Motor neuron (in vitro differentiated cells): ENCODE results near the gene ELAC1. TPM values are rescaled to one million over a fixed set of nuclear protein-coding genes. Genes with fewer than 3 reads are reported as not detected.
"Not testable (repeated sequence)": the region's sequence is repeated elsewhere in the genome, so short reads cannot be mapped to it uniquely, and the experiment has no call there.

Experiments
- ATAC-seq, 8 experiments: fragments of 200-7000 bp; cut with Tn5 transposase; replicated peaks in 6 of 8; 2 replicates each; pipeline ENCODE4 v1.8.0; 2021; ENCODE audit warnings: mild to moderate bottlenecking in 8 of 8, moderate library complexity in 8 of 8
- H3K27ac ChIP-seq, 2 donors: fragments of 250-450 bp; sonication (Bioruptor Pico); 2 replicates each; pipeline ENCODE4 v1.9.0; 2021; ENCODE audit warnings: antibody characterized with exemption in 2 of 2, mild to moderate bottlenecking in 2 of 2, moderate library complexity in 1 of 2
- H3K4me1 ChIP-seq, 2 donors: fragments of 250-450 bp; sonication (Bioruptor Pico); replicated peaks in 1 of 2; 2 replicates each; pipeline ENCODE4 v1.6.1; 2021; ENCODE audit warnings: antibody characterized with exemption in 2 of 2, mild to moderate bottlenecking in 2 of 2, moderate library complexity in 1 of 2
- H3K4me3 ChIP-seq, 5 donors: fragments of 250-450 bp; sonication (Bioruptor Pico); 2 replicates each; pipeline ENCODE4 v1.9.0; 2021; ENCODE audit warnings: antibody characterized with exemption in 5 of 5, mild to moderate bottlenecking in 5 of 5, moderate library complexity in 4 of 5
- WGBS, 10 experiments: fragments of 450-650 bp; shearing (Covaris generic); methylation state at CpG; one replicate each; pipeline ENCODE4 v1.0.0; 2022; 5-methylcytosine and 5-hydroxymethylcytosine counted together
- in situ Hi-C, 9 experiments: fragments of 400-800 bp; cut with MboI; loops; one replicate each; pipeline ENCODE4 v1.15.0; 2021; ENCODE audit warnings: low sequenced_read_pairs in 9 of 9, low pct_unique_long_range_greater_than_20kb in 2 of 9; ENCODE audit not compliant: unreplicated experiment in 9 of 9
- total RNA-seq, 8 experiments: library from RNA; unstranded; fragments of 300-600 nt; gene quantifications; 2 replicates each; pipeline versions ENCODE4 v1.2.3 to v1.2.4, GENCODE V29; 2022

Gene ELAC1
- 10 to 100 TPM in 3 of 8 experiments, 1 to 10 TPM in 5; 7.3 to 14.6 (median 9.6) TPM for total RNA-seq

GRCh38 chr18:50967714-50968661, at the start of gene ELAC1:
Gene ELAC1 (plus strand): TSS chr18:50968040. CDS start chr18:50974405, 6,365 bp downstream.
- peak within 1 kb of the TSS; percentile 69 to 87 (median 72) for H3K4me3 ChIP-seq
- peak within 1 kb of the TSS; percentile 93 to 94 for H3K27ac ChIP-seq
- WGBS, 10 experiments, result 0 to 3% (median 0%) methylated on average over 1 to 25 of the region's 84 CpGs; no CpG with 5 or more reads in 2 of the 10 experiments
- in situ Hi-C loops, result no loop called here
- peaks cover 8 to 15% of the 10 kb centered on the region in 2 donors for H3K4me1 ChIP-seq
- ATAC-seq, result peak; percentile 93 to 98 (median 97)

GRCh38 chr18:50918153-50918552, 49.7 kb upstream of the ELAC1 start:
- H3K27ac ChIP-seq, result no peak overlapping the region
- ATAC-seq, result no peak
- 88 to 100% (median 96%) methylated on average over 3 to 5 of the region's 5 CpGs; no CpG with 5 or more reads in 1 of the 10 experiments for WGBS, 10 experiments
- in situ Hi-C loops, result no loop called here
- no peaks in the 10 kb centered on the region for H3K4me1 ChIP-seq
- H3K4me3 ChIP-seq, result no peak overlapping the region

GRCh38 chr18:50924372-50924771, 43.5 kb upstream of the ELAC1 start:
- in situ Hi-C loops, result no loop called here
- H3K4me3 ChIP-seq, result no peak overlapping the region
- no peak for ATAC-seq
- H3K4me1 ChIP-seq, result no peaks in the 10 kb centered on the region
- H3K27ac ChIP-seq, result no peak overlapping the region
- WGBS, 10 experiments, result 91 to 100% (median 100%) methylated on average over 1 to 2 of the region's 2 CpGs

- Histone ChIP-seq H3K4me3 (no peak overlapping the region), H3K4me1 (no peaks in the 10 kb centered on the region), H3K27ac (no peak overlapping the region)
- in situ Hi-C loops, result no loop called here
- ATAC-seq, result no peak
Measured at GRCh38 chr18:50926521-50926920, 41.3 kb upstream of the ELAC1 start.

- no peak for ATAC-seq
- Histone ChIP-seq H3K27ac (no peak overlapping the region), H3K4me3 (no peak overlapping the region), H3K4me1 (no peaks in the 10 kb centered on the region)
- 14 to 100% (median 88%) methylated on average over 1 to 2 of the region's 2 CpGs for WGBS, 10 experiments
- in situ Hi-C loops, result no loop called here
Measured at GRCh38 chr18:50928551-50928950, 39.3 kb upstream of the ELAC1 start.

GRCh38 chr18:50933684-50934083, 34.2 kb upstream of the ELAC1 start:
- no peak overlapping the region for H3K4me3 ChIP-seq
- ATAC-seq, result no peak
- no peak overlapping the region for H3K27ac ChIP-seq
- H3K4me1 ChIP-seq, result peaks cover 5% of the 10 kb centered on the region in 2 donors
- WGBS, 10 experiments, result 82 to 100% (median 93%) methylated on average over 2 to 5 of the region's 5 CpGs; no CpG with 5 or more reads in 2 of the 10 experiments
- in situ Hi-C loops, result no loop called here

GRCh38 chr18:50934545-50935211, 33.2 kb upstream of the ELAC1 start:
- in situ Hi-C loops, result no loop called here
- 83 to 100% (median 96%) methylated on average over 1 to 6 of the region's 6 CpGs for WGBS, 10 experiments
- H3K27ac ChIP-seq, result no peak overlapping the region
- peaks cover 5% of the 10 kb centered on the region in 2 donors for H3K4me1 ChIP-seq
- ATAC-seq, result no peak
- no peak overlapping the region for H3K4me3 ChIP-seq

- Histone ChIP-seq H3K4me3 (no peak overlapping the region), H3K27ac (no peak overlapping the region), H3K4me1 (peaks cover 5% of the 10 kb centered on the region in 2 donors)
- peak in 4 of 8 experiments; percentile 41 to 65 (median 50) for ATAC-seq
- WGBS, 10 experiments, result 47 to 100% (median 81%) methylated on average over 1 to 6 of the region's 6 CpGs
- in situ Hi-C loops, result no loop called here
Measured at GRCh38 chr18:50935493-50936191, 32.2 kb upstream of the ELAC1 start.

- in situ Hi-C loops, result no loop called here
- peaks cover 5% of the 10 kb centered on the region in 2 donors for H3K4me1 ChIP-seq
- 86 to 100% (median 94%) methylated on average over 1 of the region's 1 CpG; no CpG with 5 or more reads in 1 of the 10 experiments for WGBS, 10 experiments
- no peak overlapping the region for H3K4me3 ChIP-seq
- no peak for ATAC-seq
- no peak overlapping the region for H3K27ac ChIP-seq
Measured at GRCh38 chr18:50937183-50937582, 30.7 kb upstream of the ELAC1 start.

- H3K27ac ChIP-seq, result no peak overlapping the region
- in situ Hi-C loops, result no loop called here
- 92 to 100% (median 98%) methylated on average over 1 to 2 of the region's 2 CpGs for WGBS, 10 experiments
- H3K4me3 ChIP-seq, result no peak overlapping the region
- H3K4me1 ChIP-seq, result peaks cover 5% of the 10 kb centered on the region in 2 donors
- ATAC-seq, result no peak
Measured at GRCh38 chr18:50938912-50939311, 28.9 kb upstream of the ELAC1 start.

- in situ Hi-C loops, result no loop called here
- peak in 2 of 8 experiments; percentile 43 to 45 for ATAC-seq
- Histone ChIP-seq H3K4me3 (no peak overlapping the region), H3K4me1 (no peaks in the 10 kb centered on the region), H3K27ac (no peak overlapping the region)
- 77 to 100% (median 87%) methylated on average over 1 to 4 of the region's 4 CpGs; no CpG with 5 or more reads in 1 of the 10 experiments for WGBS, 10 experiments
Measured at GRCh38 chr18:50944245-50944932, 23.5 kb upstream of the ELAC1 start.

GRCh38 chr18:50945918-50946317, 21.9 kb upstream of the ELAC1 start:
- H3K4me3 ChIP-seq, H3K27ac ChIP-seq, in situ Hi-C loops, H3K4me1 ChIP-seq, ATAC-seq: not testable (repeated sequence)
- WGBS, 10 experiments, result 100% methylated on average over 1 to 2 of the region's 2 CpGs; no CpG with 5 or more reads in 7 of the 10 experiments
